HL-60 (cell line): ENCODE results near the gene APOC1.
A peak's percentile ranks its signal among the peaks of the same experiment; 100 is the strongest.
"Not testable (repeated sequence)": the region's sequence is repeated elsewhere in the genome, so short reads cannot be mapped to it uniquely, and the experiment has no call there.

Experiments
- DNase-seq, 2 experiments: peaks; one replicate each; pipeline ENCODE4 v3.0.0-alpha.2; 2010 to 2020; ENCODE audit warnings: low read depth in 1 of 2, low spot score in 1 of 2
- H3K27ac ChIP-seq: fragments of 250-450 bp; sonication (Bioruptor Pico); replicated peaks from 2 replicates; pipeline ENCODE4 v1.5.1; 2020; ENCODE audit warnings: mild to moderate bottlenecking, moderate library complexity
- H3K27me3 ChIP-seq: fragments of 250-450 bp; sonication (Bioruptor Pico); 2 replicates; pipeline ENCODE4 v1.5.1; 2021; ENCODE audit warnings: mild to moderate bottlenecking, moderate library complexity; ENCODE audit not compliant: insufficient read depth, poor library complexity, severe bottlenecking
- H3K4me3 ChIP-seq: replicated peaks from 2 replicates; pipeline ENCODE4 v1.5.1; 2011; ENCODE audit warnings: mild to moderate bottlenecking, control low read depth, low read length; ENCODE audit not compliant: insufficient read depth
- CTCF ChIP-seq: IDR thresholded peaks from one replicate; pipeline ENCODE4 v1.5.1; 2011; ENCODE audit warnings: low read length, control low read depth, inconsistent platforms; ENCODE audit not compliant: insufficient read depth
- GABPA ChIP-seq: IDR thresholded peaks from 2 replicates; pipeline ENCODE4 v1.6.1; 2012; ENCODE audit warnings: low read depth
- POLR2AphosphoS5 ChIP-seq: IDR thresholded peaks from 2 replicates; pipeline ENCODE4 v1.6.1; 2012; ENCODE audit warnings: low read depth
- REST ChIP-seq: IDR thresholded peaks from 2 replicates; pipeline ENCODE4 v1.6.1; 2012; ENCODE audit warnings: low read depth; ENCODE audit not compliant: insufficient replicate concordance
- SPI1 ChIP-seq: IDR thresholded peaks from 2 replicates; pipeline ENCODE4 v1.6.1; 2012; ENCODE audit warnings: low read depth, mild to moderate bottlenecking, borderline replicate concordance

Gene APOC1

GRCh38 chr19:44913512-44914432 lies 636 bp upstream of the APOC1 start:
- not testable (repeated sequence) for H3K4me3 ChIP-seq, H3K27me3 ChIP-seq, DNase-seq, H3K27ac ChIP-seq
- TF ChIP-seq SPI1 = peak; percentile 11; the same call in 1 of the 2 replicates

GRCh38 chr19:44924243-44924725 lies 9.9 kb downstream of the APOC1 start:
- Histone ChIP-seq H3K4me3 (no peak overlapping the region), H3K27ac (peak overlapping the region; percentile 45), H3K27me3 (no peaks in the 10 kb centered on the region)
- no peak for DNase-seq
- TF ChIP-seq REST (no peak), GABPA (no peak), SPI1 (no peak), POLR2AphosphoS5 (no peak), CTCF (no peak)

- Histone ChIP-seq H3K27ac (no peak overlapping the region; the same call in 1 of the 2 replicates), H3K4me3 (no peak overlapping the region), H3K27me3 (no peaks in the 10 kb centered on the region)
- TF ChIP-seq GABPA (no peak), POLR2AphosphoS5 (0 out of 2 replicates have a peak, but pooled peaks have one; percentile 29)
- DNase-seq = peak; percentile 64 to 92
These were observed 10.9 kb downstream of the APOC1 start for GRCh38 chr19:44925114-44925891.

- H3K27ac ChIP-seq = not testable (repeated sequence)
These were observed 12.1 kb downstream of the APOC1 start for GRCh38 chr19:44926245-44927077.

GRCh38 chr19:44927746-44928145 lies 13.3 kb downstream of the APOC1 start:
- no peak for DNase-seq
- Histone ChIP-seq H3K27ac (no peak overlapping the region), H3K4me3 (no peak overlapping the region), H3K27me3 (no peaks in the 10 kb centered on the region)
- TF ChIP-seq CTCF (no peak), SPI1 (no peak)

More at GRCh38 chr19:44926245-44927077, 12.1 kb downstream of the APOC1 start:
- not testable (repeated sequence) for H3K4me3 ChIP-seq, H3K27me3 ChIP-seq, DNase-seq
